Mononuclear cell (primary cell): ENCODE results near the gene AASS. TPM values are rescaled to one million over a fixed set of nuclear protein-coding genes. Genes with fewer than 3 reads are reported as not detected.
"Not testable (repeated sequence)": the region's sequence is repeated elsewhere in the genome, so short reads cannot be mapped to it uniquely, and the experiment has no call there.

Experiments used
- H3K27me3 ChIP-seq: 2 replicates; pipeline ENCODE4 v1.6.0; 2011; ENCODE audit warnings: low read length, control low read depth; ENCODE audit not compliant: insufficient read depth
- H3K4me1 ChIP-seq: 2 replicates; pipeline ENCODE4 v1.5.1; 2011; ENCODE audit warnings: mild to moderate bottlenecking, low read length, control low read depth; ENCODE audit not compliant: insufficient read depth
- H3K4me3 ChIP-seq: 2 replicates; pipeline ENCODE4 v1.5.1; 2011; ENCODE audit warnings: mild to moderate bottlenecking, low read length, moderate library complexity
- H3K9me3 ChIP-seq: 2 replicates; pipeline ENCODE4 v1.5.1; 2011; ENCODE audit warnings: low read depth, mild to moderate bottlenecking, control low read depth, low read length
- total RNA-seq: library from RNA; depleted of rRNA; stranded (reverse); fragments of >200 nt; gene quantifications from one replicate; pipeline ENCODE4 v1.2.3, GENCODE V29; 2012

The AASS gene
- total RNA-seq, 1 donor, result 2.6 TPM

DNA sequence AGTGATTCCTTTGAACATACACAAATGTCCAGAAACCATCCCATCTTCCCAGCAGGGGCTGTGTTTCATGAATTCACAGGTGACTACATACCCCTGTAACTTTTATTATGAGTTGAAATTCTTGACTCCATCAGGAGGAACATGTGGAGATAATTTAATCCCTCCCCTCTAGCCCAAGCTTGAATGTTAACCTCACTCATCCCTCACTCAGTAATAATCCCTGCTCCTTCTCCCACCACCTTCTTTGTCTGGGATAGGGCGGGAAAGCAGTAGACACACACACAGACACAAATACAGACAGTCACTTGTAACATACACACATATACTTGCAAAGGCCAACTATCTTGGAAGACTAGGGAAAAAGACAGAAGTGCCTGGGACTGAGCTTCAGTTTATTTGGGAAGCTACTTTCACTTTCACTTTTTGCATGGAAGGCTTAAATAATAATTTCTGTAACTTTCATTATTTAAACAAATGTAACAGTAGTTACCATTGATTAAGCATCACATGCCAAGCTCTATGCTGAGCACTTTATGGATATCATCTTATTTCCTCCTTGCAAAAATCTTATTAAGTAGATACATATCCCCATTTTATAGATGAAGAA is 7.3 kb downstream of the AASS start:
- no peak overlapping the region for H3K4me3 ChIP-seq
- H3K27me3 ChIP-seq, result no peaks in the 10 kb centered on the region
- H3K4me1 ChIP-seq, result peaks cover 13% of the 10 kb centered on the region
- no peaks in the 10 kb centered on the region for H3K9me3 ChIP-seq

DNA sequence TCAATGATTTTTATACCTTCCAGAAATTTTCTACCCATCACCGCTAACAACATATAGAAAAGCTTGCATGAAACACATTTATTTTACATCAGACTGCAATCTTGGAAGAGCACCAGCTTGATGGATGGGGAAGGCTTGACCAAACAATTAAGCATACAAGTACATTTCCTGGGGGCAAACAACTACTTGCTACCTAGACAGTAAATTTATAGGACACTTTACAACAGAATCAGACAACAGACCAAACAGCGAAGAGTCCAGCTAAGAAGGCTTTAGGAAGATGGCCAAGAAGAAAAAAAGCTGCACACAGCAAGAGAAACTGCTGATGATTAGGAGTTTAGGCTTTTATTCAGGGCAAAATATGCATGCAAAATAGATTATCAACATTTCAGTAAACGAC is 8.0 kb downstream of the AASS start:
- Histone ChIP-seq H3K27me3 (no peaks in the 10 kb centered on the region), H3K4me1 (peaks cover 13% of the 10 kb centered on the region), H3K4me3 (no peak overlapping the region), H3K9me3 (no peaks in the 10 kb centered on the region)

DNA sequence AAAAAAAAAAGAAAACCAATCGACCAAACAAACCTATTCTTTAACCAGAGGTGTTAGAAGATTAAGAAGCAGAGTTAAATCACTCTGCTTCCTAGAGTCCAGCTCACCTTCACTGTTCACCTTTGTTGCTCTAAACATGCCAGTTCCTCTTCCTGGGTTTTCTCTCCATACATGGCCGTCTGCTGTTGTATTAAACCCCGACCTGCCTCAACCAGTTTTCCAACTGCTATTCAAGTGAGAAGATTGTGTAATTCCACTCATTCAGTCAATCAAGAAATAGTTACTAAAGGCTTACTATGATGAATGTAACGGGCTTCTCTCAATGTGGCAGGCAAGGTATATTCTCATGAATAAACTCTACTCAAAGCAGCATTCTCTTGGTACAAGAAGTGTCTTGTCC is 8.8 kb downstream of the AASS start:
- H3K9me3 ChIP-seq, result no peaks in the 10 kb centered on the region
- H3K4me3 ChIP-seq, result no peak overlapping the region
- H3K4me1 ChIP-seq, result peaks cover 13% of the 10 kb centered on the region
- no peaks in the 10 kb centered on the region for H3K27me3 ChIP-seq

DNA sequence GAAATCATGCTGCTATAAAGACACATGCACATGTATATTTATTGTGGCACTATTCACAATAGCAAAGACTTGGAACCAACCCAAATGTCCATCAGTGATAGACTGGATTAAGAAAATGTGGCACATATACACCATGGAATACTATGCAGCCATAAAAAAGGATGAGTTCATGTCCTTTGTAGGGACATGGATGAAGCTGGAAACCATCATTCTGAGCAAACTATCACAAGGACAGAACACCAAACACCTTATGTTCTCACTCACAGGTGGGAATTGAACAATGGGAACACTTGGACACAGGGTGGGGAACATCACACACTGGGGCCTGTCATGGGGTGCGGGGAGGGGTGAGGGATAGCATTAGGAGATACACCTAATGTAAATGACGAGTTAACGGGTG is 9.3 kb downstream of the AASS start:
- not testable (repeated sequence) for H3K9me3 ChIP-seq, H3K27me3 ChIP-seq, H3K4me3 ChIP-seq
- H3K4me1 ChIP-seq, result peaks cover 13% of the 10 kb centered on the region

DNA sequence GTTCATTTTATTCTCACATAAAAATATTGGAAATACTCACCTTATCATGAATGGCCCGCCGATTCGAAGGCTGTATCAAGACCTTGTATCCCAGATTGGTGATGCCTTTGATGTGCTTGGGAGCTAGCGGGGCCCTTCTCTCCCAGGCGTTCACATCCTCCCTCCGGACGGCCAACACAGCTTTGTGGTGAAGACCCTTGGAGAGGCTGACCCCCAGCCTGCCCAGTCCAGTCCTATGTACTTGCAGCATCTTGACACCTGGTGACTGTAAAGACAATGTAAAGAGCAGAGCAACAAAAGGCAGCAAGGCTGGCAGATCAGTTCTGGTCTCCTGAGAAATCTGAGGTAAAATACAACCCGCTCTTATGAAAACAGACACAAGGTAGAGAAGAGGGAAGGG is 10.6 kb downstream of the AASS start:
- Histone ChIP-seq H3K27me3 (no peaks in the 10 kb centered on the region), H3K4me3 (no peak overlapping the region), H3K9me3 (no peaks in the 10 kb centered on the region), H3K4me1 (peaks cover 13% of the 10 kb centered on the region)

DNA sequence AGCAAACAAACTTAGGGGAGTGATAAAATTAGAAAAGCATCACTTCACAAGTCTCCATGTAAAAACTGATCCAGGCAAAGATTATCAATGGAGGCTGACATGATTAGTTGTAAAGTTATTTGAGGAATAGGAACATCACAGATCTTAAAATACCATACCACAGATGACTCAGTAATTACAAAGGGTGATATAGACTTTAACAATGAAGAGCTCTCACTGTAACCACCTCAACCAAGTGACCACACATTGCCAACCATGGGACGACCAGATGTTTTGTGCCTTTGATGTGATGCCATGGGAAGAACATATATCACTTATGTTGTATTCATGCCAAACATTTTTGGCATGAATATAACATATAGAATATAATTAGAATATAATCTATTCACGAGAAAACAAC is 11.7 kb downstream of the AASS start:
- peaks cover 7% of the 10 kb centered on the region for H3K4me1 ChIP-seq
- no peak overlapping the region for H3K4me3 ChIP-seq
- no peaks in the 10 kb centered on the region for H3K9me3 ChIP-seq
- no peaks in the 10 kb centered on the region for H3K27me3 ChIP-seq

DNA sequence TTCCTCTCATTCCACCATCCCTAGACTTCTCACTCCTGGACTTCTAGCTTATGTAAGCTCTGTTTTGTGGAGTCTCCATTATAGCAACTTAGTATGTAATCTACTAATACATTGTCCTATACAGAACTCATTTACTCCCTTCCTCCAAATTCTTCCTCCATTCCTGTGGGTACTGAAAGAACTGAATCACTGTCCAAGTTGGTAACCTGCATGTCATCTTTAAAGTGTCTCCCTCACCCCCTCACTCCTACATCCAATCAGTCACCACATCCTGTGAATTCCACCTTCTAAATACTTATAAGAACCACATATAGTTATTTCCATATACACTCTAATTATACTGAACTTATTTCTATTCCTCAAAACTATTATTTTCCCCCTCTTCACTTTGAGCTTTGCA is 20.3 kb downstream of the AASS start:
- no peaks in the 10 kb centered on the region for H3K9me3 ChIP-seq
- H3K4me3 ChIP-seq, result no peak overlapping the region
- H3K4me1 ChIP-seq, result no peaks in the 10 kb centered on the region
- H3K27me3 ChIP-seq, result no peaks in the 10 kb centered on the region

DNA sequence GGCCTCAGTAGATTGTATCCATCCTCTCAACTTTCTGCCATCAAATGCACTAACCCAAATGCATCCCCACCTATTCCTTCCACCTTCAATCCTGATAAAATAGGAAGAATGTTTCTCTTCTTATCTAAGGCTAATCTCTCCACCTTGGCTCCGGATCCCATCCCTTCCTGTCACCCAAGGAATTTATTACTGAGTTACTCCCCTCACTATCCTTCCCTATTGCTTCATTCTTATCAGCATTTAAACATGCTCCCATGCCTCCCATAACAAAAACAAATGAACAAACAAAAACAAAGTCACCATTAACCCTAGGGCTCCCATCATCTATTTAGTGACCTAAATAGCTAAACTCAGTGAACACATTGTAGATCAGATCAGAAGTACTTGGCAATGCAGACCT is 25.3 kb downstream of the AASS start:
- no peak overlapping the region for H3K4me3 ChIP-seq
- no peaks in the 10 kb centered on the region for H3K27me3 ChIP-seq
- no peaks in the 10 kb centered on the region for H3K4me1 ChIP-seq
- H3K9me3 ChIP-seq, result no peaks in the 10 kb centered on the region

DNA sequence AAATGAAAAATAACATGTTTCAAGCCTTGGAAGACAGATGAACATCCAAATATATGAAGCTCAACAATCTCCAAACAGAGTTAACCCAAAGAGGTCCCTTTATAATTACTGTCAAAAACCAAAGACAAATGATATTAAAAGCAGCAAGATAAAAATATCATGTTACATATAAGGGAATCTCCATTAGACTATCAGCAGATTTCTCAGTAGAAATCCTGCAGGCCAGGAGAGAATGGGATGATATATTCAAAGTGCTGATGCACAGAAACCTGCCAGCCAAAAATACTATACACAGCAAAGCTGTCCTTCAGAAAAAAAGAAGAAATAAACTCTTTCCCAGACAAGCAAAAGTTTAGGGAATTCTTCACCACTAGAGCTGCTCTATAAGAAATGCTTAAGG is 41.0 kb downstream of the AASS start:
- Histone ChIP-seq H3K4me1 (no peaks in the 10 kb centered on the region), H3K4me3 (no peak overlapping the region), H3K9me3 (peaks cover 18% of the 10 kb centered on the region), H3K27me3 (no peaks in the 10 kb centered on the region)

DNA sequence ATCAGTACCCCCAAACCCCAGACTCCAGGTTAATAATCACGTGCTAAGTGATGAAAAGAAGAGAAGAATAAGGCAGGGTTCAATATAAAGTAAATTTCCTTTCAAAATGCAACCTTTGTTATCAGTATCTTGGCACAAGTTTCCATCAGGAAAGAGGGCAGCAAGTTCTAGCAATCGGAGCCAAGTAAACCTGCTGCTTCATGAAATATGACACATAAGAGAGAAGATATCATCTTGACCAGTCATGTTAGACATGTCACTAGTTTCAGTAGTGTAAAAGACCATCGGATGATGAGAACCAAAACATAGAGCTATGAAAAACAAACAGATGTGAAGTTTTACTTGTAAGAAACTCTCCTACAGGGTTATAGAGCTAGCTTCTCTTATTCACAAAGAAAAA is 44.0 kb downstream of the AASS start:
- H3K9me3 ChIP-seq, result peaks cover 14% of the 10 kb centered on the region
- H3K27me3 ChIP-seq, result no peaks in the 10 kb centered on the region
- H3K4me1 ChIP-seq, result no peaks in the 10 kb centered on the region
- H3K4me3 ChIP-seq, result no peak overlapping the region

DNA sequence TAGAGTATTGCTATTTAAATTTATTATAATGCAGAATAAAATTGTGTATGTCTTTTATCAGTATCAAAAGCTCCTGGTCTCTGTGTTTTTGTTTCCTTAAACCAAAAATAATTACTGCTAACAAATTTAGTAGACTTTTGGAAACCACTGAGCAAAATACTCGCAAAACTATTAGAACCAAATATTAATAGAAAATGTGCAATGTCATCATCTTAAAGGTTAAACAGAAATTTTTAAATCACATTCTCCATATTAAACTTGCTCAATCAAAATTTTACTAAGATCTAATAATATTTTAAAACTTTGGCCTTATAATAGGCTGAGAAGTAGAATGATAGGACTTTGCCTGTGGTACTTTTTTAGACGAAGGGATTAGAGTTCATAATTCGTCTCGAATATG is 48.4 kb downstream of the AASS start:
- Histone ChIP-seq H3K4me3 (no peak overlapping the region), H3K4me1 (no peaks in the 10 kb centered on the region), H3K27me3 (no peaks in the 10 kb centered on the region), H3K9me3 (no peaks in the 10 kb centered on the region)

DNA sequence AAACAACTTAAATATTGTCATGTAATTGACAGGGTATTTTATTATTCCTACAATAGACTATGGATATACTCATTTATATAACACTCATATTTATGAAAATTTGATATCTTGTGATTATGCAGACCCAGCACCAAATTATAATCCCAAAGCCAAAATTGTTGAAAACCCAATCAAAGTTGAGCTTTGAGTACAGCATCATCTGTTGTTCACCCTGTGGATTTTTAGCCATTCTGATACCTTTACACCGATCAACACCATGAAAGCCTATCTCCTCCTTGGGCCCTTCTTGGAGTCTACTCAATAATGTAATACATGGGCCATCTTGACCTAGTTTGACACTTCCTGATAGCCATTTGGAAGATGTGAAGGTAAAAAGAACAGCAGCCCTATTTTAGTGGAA is 49.5 kb downstream of the AASS start:
- Histone ChIP-seq H3K4me1 (no peaks in the 10 kb centered on the region), H3K27me3 (no peaks in the 10 kb centered on the region), H3K4me3 (no peak overlapping the region), H3K9me3 (no peaks in the 10 kb centered on the region)

DNA sequence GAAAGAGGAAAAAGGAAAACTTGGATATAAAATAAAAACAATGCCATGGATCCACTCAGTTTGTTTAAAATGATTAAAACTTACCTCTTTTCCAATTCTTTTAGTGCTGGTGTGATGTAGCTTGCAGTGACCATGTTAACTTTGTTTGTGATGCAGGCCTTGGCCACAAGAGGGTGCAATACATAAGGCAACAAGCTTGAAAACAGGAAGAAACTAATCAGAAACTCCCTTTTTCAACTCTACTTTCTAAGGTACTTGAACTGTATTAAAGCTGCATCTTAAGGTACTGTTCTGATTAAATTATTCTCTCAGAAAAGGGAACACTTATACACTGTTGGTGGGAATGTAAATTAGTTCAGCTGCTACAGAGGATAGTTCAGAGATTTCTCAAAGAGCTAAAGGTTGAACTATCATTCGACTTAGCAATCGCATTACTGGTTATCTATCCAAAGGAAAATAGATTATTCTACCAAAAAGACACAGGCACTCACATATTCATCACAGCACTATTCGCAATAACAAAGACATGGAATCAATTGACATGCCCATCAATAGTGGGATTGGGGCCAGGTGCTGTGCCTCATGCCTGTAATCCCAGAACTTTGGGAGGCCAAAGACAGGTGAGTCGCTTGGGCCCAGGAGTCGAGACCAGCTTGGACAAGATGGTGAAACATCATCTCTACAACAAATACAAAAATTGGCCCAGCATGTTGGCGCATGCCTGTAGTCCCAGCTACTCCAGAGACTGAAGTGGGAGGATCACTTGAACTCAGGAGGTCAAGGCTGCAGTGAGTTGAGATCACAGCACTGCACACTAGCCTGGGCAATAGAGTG is 50.9 kb downstream of the AASS start:
- no peak overlapping the region for H3K4me3 ChIP-seq
- H3K27me3 ChIP-seq, result no peaks in the 10 kb centered on the region
- no peaks in the 10 kb centered on the region for H3K4me1 ChIP-seq
- H3K9me3 ChIP-seq, result no peaks in the 10 kb centered on the region

DNA sequence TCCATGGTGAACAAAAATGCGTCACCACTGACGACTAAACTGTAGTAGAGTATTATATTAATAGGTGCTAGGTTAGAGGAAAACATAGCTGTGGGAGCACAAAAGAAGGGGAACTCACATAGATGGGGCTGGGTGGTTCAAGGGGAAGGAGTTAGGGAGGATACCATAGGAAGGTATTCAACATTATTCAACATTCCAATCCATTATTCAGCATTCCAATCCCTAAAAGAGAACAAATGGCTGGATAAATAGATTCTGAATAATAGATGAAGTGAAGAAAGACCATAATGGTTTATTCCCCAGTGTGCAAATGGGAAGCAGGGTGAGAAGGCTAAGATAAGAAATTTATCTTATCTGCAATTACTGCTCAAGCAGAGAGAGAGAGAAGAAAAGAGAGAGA is 61.4 kb downstream of the AASS start:
- H3K27me3 ChIP-seq, result no peaks in the 10 kb centered on the region
- H3K9me3 ChIP-seq, result no peaks in the 10 kb centered on the region
- no peak overlapping the region for H3K4me3 ChIP-seq
- no peaks in the 10 kb centered on the region for H3K4me1 ChIP-seq

DNA sequence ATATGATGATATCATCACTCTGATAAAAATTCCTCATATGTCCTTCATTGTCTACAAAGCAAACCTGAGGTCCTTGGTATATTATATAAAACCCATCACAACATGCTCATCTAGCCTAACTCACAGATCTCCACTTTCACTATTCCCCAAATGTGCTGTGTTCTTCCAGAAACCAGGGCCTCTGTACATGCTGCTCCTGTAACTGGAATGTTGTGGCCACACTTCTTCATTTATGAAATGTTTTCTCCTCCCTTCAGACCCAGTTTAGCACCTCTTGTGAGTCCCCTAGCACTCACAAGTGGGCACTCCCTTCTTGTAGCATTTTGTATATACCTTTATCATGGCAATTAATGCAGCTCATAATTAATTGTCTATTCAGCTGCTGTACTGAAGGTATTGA is 61.9 kb downstream of the AASS start:
- Histone ChIP-seq H3K4me1 (no peaks in the 10 kb centered on the region), H3K27me3 (no peaks in the 10 kb centered on the region), H3K4me3 (no peak overlapping the region), H3K9me3 (no peaks in the 10 kb centered on the region)

DNA sequence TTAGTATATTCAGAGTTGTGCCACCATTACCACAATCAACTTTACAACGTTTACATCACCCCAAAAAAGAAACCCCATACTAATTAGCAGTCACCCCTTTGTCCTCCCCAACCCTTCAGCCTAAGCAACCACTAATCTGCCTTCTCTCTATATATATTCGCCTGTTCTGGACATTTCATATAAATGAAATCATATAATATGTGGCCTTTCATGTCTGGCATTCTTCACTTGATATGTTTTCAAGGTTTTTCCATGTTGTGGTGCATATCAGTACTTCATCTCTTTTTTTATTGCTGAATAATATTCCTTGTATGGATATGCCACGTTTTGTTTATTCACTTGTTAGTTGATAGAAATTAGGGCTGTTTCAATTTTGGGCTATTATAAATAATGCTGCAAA is 70.4 kb downstream of the AASS start:
- Histone ChIP-seq H3K4me3 (no peak overlapping the region), H3K4me1 (no peaks in the 10 kb centered on the region), H3K9me3 (no peaks in the 10 kb centered on the region), H3K27me3 (no peaks in the 10 kb centered on the region)
